Measurements from ENCODE around the gene CDK6. TPM values are rescaled to one million over a fixed set of nuclear protein-coding genes. Genes with fewer than 3 reads are reported as not detected.

The CDK6 gene
- total RNA-seq, 1 donor from 2014 or later: 6.0 TPM

DNA sequence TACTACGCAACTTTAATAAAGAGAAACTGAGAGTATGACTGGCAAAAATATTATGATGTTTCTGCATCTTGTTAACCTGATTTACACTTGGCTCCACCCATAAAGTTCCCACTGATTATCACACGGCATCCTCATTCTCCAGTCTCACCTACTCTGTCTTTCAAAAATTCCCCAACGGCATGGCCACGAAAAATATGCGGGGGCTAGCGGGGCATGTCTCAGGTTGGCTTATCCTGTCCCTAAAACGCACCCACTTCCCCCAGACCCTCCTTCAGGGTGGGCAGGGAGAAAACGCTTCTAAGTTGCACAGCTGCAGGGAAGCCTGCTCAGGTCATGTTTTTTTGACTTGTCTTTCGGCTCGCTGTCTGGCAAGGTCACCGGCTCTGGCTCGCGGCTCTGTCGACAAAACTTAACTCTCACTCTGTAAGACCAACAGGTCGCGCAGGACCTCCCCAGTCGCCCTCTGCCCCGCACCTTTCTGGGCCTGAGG lies 3.8 kb downstream of the CDK6 start:
- Histone ChIP-seq H3K4me3 (peak overlapping the region; percentile 67), H3K79me2 (ENCODE audit: low read depth) (peaks cover 9% of the 10 kb centered on the region), H3K9ac (no peak overlapping the region), H2AFZ (replicated peaks) (peak overlapping the region; percentile 99), H3K4me1 (peaks cover 6% of the 10 kb centered on the region), H3K27ac (no peak overlapping the region), H3K27me3 (peaks cover 55% of the 10 kb centered on the region), H3K4me2 (peak overlapping the region; percentile 83), H4K20me1 (ENCODE audit: low read depth) (no peaks in the 10 kb centered on the region), H3K9me3 (ENCODE audit: low read depth) (no peaks in the 10 kb centered on the region), H3F3A (ENCODE audit: low read depth) (peaks cover 33% of the 10 kb centered on the region), H3K36me3 (no peaks in the 10 kb centered on the region)
- DNase-seq (ENCODE audit: low spot score): no peak
- H3K4me1 Mint-ChIP-seq: peaks cover 29% of the 10 kb centered on the region
- peak overlapping the region; percentile 96 for H3K4me3 Mint-ChIP-seq
- peak overlapping the region; percentile 64 for H3K27ac Mint-ChIP-seq
- H3K36me3 Mint-ChIP-seq: peaks cover 33% of the 10 kb centered on the region
- peaks cover 8% of the 10 kb centered on the region for H3K27me3 Mint-ChIP-seq (ENCODE audit: insufficient read depth, low read depth)
- TF ChIP-seq EZH2phosphoT487 (IDR thresholded peaks at IDR 0.05) (no peak), EZH2 (IDR thresholded peaks at IDR 0.05) (no peak)
- TF ChIP-seq, protein P1, sequence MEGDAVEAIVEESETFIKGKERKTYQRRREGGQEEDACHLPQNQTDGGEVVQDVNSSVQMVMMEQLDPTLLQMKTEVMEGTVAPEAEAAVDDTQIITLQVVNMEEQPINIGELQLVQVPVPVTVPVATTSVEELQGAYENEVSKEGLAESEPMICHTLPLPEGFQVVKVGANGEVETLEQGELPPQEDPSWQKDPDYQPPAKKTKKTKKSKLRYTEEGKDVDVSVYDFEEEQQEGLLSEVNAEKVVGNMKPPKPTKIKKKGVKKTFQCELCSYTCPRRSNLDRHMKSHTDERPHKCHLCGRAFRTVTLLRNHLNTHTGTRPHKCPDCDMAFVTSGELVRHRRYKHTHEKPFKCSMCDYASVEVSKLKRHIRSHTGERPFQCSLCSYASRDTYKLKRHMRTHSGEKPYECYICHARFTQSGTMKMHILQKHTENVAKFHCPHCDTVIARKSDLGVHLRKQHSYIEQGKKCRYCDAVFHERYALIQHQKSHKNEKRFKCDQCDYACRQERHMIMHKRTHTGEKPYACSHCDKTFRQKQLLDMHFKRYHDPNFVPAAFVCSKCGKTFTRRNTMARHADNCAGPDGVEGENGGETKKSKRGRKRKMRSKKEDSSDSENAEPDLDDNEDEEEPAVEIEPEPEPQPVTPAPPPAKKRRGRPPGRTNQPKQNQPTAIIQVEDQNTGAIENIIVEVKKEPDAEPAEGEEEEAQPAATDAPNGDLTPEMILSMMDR (IDR thresholded peaks at IDR 0.05): no peak
- peaks cover 2% of the 10 kb centered on the region for H3K9me3 Mint-ChIP-seq

DNA sequence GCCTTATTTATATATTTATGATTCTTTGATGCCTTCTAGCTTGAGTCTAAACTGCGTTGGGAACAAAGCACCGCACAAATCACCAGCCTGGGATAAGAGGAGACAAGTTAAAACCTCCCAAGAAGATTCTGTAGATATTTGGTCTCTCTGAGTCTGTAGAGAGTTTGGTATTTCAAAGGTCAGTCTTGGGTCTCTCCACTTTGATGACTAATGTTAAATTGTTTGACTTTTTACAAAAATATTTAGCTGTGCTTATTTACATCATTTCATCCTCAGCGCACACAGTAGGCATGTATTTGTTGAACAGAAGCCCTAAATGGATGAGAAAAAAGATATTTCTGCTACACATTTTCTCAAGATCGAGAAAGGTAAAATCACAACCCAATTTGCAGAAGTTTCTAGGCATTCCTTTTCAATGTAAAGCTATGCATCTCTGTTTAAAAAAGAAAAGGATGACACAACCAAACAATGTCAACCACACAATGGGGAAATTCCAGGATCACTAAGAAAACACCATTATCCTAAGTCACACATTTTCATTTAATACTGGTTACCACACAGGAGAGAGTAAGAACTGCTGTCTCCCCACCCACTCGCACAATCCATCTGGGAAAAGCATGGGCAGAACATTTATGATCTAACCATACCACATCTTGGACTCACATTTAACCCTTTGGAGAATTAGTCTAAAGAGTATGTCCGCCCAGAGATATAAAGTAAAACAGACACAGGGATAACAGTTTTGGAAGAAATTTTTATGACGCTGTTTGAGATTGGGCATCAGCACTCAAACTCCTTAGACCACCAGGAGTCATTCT lies 4.4 kb downstream of the CDK6 start:
- Histone ChIP-seq H3K4me3 (peak overlapping the region; percentile 67), H4K20me1 (ENCODE audit: low read depth) (no peaks in the 10 kb centered on the region), H3K27me3 (peaks cover 48% of the 10 kb centered on the region), H3K9me3 (ENCODE audit: low read depth) (no peaks in the 10 kb centered on the region), H3K27ac (no peak overlapping the region), H3K4me1 (no peaks in the 10 kb centered on the region), H3K9ac (no peak overlapping the region), H3K79me2 (ENCODE audit: low read depth) (peaks cover 9% of the 10 kb centered on the region), H2AFZ (replicated peaks) (no peak overlapping the region), H3K4me2 (peak overlapping the region; percentile 83), H3F3A (ENCODE audit: low read depth) (peaks cover 33% of the 10 kb centered on the region), H3K36me3 (no peaks in the 10 kb centered on the region)
- Mint-ChIP-seq H3K9me3 (peaks cover 2% of the 10 kb centered on the region), H3K27ac (peak overlapping the region; percentile 64), H3K27me3 (ENCODE audit: insufficient read depth, low read depth) (peaks cover 11% of the 10 kb centered on the region), H3K4me1 (peaks cover 29% of the 10 kb centered on the region), H3K36me3 (peaks cover 38% of the 10 kb centered on the region), H3K4me3 (peak overlapping the region; percentile 96)
- DNase-seq (ENCODE audit: low spot score): no peak
- TF ChIP-seq EZH2phosphoT487 (IDR thresholded peaks at IDR 0.05) (no peak), EZH2 (IDR thresholded peaks at IDR 0.05) (no peak)
- TF ChIP-seq, protein P1 (IDR thresholded peaks at IDR 0.05): no peak

DNA sequence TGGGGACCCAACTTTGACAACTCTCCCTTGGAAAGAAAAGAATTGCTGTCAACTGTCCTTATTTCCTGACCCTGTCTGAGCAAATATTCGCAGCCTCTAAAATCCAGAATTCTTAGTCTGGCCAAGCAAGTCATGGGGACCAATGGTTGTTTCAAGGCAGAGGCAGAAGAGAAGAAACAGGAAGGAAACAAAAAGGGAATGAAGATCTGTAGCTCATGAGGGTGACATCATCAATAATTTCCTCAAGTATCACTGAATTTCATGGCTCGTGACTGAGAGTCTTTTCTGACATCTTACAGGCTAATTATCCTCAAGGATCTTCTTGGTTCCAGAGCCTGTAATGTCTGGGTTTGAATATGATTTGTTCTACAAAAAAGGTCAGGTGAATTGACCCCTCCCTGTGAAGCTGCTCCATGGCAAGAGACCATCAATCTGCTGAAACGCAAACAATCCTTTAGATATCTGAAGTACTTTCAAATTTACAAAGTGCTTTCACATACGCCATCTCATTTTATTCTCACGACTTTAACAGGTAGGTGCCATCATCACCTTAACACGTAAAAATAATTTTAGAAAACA lies 5.8 kb downstream of the CDK6 start:
- H3K9me3 ChIP-seq (ENCODE audit: low read depth): no peaks in the 10 kb centered on the region
- H3K9me3 Mint-ChIP-seq: peaks cover 2% of the 10 kb centered on the region
- TF ChIP-seq, protein P1 (IDR thresholded peaks at IDR 0.05): no peak
- TF ChIP-seq EZH2phosphoT487 (IDR thresholded peaks at IDR 0.05) (no peak), EZH2 (IDR thresholded peaks at IDR 0.05) (no peak)
- H3K36me3 ChIP-seq: no peaks in the 10 kb centered on the region
- DNase-seq (ENCODE audit: low spot score): no peak
- no peak overlapping the region for H3K4me3 ChIP-seq
- no peaks in the 10 kb centered on the region for H4K20me1 ChIP-seq (ENCODE audit: low read depth)
- no peak overlapping the region for H3K9ac ChIP-seq
- H3K4me1 ChIP-seq: no peaks in the 10 kb centered on the region
- peaks cover 28% of the 10 kb centered on the region for H3F3A ChIP-seq (ENCODE audit: low read depth)
- peaks cover 35% of the 10 kb centered on the region for H3K27me3 ChIP-seq
- H3K27ac ChIP-seq: no peak overlapping the region
- peaks cover 11% of the 10 kb centered on the region for H3K27me3 Mint-ChIP-seq (ENCODE audit: insufficient read depth, low read depth)
- H3K27ac Mint-ChIP-seq: no peak overlapping the region
- H3K4me3 Mint-ChIP-seq: peak overlapping the region; percentile 96
- peaks cover 9% of the 10 kb centered on the region for H3K79me2 ChIP-seq (ENCODE audit: low read depth)
- peaks cover 43% of the 10 kb centered on the region for H3K36me3 Mint-ChIP-seq
- no peak overlapping the region for H2AFZ ChIP-seq (replicated peaks)
- H3K4me2 ChIP-seq: no peak overlapping the region
- peaks cover 29% of the 10 kb centered on the region for H3K4me1 Mint-ChIP-seq

Data from neural progenitor cell (in vitro differentiated cells).